Measurements from ENCODE around the gene MBTPS1.
"Not testable (repeated sequence)": the region's sequence is repeated elsewhere in the genome, so short reads cannot be mapped to it uniquely, and the experiment has no call there.

DNA sequence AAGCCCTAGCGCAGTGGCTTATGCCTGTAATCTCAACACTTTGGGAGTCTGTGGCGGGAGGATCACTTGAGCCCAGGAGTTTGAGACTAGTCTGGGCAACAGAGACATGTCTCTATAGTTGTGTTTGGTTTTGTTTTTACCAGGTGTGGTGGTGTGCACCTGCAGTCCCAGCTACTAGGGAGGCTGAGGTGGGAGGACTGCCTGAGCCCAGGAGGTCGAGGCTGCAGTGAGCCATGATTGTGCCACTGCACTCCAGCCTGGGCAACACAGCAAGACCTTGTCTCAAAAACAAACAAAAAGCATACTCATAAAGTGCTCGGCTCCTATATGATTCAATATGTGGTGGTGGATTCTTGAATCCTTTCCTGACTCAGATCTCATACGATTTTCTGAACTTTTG is 1.6 kb upstream of the MBTPS1 start:
- TF ChIP-seq, protein P1, sequence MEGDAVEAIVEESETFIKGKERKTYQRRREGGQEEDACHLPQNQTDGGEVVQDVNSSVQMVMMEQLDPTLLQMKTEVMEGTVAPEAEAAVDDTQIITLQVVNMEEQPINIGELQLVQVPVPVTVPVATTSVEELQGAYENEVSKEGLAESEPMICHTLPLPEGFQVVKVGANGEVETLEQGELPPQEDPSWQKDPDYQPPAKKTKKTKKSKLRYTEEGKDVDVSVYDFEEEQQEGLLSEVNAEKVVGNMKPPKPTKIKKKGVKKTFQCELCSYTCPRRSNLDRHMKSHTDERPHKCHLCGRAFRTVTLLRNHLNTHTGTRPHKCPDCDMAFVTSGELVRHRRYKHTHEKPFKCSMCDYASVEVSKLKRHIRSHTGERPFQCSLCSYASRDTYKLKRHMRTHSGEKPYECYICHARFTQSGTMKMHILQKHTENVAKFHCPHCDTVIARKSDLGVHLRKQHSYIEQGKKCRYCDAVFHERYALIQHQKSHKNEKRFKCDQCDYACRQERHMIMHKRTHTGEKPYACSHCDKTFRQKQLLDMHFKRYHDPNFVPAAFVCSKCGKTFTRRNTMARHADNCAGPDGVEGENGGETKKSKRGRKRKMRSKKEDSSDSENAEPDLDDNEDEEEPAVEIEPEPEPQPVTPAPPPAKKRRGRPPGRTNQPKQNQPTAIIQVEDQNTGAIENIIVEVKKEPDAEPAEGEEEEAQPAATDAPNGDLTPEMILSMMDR (conservative IDR thresholded peaks at IDR 0.05; ENCODE audit: low read depth in 2 of 2) = not testable (repeated sequence)
- not testable (repeated sequence) for TF ChIP-seq EZH2 (IDR thresholded peaks at IDR 0.05; ENCODE audit: low read depth, unreplicated experiment); REST (IDR thresholded peaks at IDR 0.05; ENCODE audit: unreplicated experiment); JUNB (IDR thresholded peaks at IDR 0.05; ENCODE audit: unreplicated experiment); CREB1 (CRISPR knock-in tag; IDR thresholded peaks at IDR 0.05; ENCODE audit: low read depth); POLR2AphosphoS5 (IDR thresholded peaks at IDR 0.05; ENCODE audit: low read depth); EZH2phosphoT487 (IDR thresholded peaks at IDR 0.05; ENCODE audit: unreplicated experiment)

Data from GM23338 (cell line).